Hepatic stellate cell (primary cell): ENCODE data around the gene NCAPD2.
A peak's percentile ranks its signal among the peaks of the same experiment; 100 is the strongest.
"Not testable (repeated sequence)": the region's sequence is repeated elsewhere in the genome, so short reads cannot be mapped to it uniquely, and the experiment has no call there.

Experiments
- DNase-seq: peaks from one replicate; pipeline ENCODE4 v3.0.0; 2011; ENCODE audit warnings: low spot score

The NCAPD2 gene

DNA sequence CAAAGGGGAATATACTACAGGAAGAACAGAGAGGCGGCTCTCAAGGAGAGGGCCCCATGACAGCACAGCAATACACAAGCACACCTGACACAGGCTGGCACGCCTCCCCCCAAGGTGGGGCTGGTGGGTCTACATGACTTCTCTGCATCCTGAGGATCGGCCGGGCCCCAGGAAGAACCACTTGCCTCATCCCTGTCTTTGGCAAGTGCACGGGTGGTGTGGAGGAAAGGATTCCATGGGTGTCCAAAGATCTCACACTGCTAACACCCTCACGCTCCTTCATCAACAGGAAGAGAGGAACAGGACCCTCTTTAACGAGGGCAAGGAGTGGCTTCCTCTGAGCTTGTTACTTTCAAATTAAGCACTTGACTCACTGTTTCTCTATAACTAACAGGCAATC is 30.7 kb upstream of the NCAPD2 start:
- DNase-seq = no peak

DNA sequence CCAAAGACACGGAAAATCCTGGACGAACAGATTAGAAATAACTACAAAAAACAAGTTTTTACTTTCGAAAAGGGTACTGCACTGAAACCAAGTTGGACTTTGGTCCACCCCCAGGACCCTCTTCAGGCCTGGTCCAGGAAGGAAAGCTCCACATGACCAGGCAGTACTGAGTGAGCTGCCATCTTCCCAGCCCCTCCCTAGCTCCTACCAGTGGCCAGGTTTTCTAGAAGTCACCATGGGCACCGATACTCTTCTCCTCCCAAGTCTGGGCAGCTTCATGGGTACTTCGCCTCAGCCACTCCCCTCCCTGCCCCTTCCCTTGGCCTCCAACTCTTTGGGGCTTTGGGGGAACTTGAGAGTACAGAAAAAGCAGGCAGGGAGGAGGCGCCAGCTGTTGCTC is 30.0 kb upstream of the NCAPD2 start:
- no peak for DNase-seq

DNA sequence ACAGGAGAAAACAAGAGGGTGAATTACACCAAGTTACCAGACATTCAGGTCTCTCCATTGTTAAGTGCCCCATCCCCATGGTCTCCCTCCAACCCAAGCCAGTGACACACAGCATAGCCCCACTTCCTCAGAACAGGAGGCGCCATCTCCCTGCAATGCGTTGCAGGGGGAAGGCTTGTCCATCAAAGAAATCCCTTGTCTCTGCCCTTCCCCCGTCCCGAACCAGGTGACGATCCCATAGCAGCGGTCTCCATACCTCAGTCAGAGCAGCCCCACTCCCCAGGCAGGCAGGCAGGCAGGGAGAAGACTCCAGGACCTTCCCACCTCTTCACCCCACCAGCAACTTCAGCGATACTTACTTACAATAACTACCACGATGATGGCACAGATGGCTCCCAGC is 29.4 kb upstream of the NCAPD2 start:
- DNase-seq = no peak

DNA sequence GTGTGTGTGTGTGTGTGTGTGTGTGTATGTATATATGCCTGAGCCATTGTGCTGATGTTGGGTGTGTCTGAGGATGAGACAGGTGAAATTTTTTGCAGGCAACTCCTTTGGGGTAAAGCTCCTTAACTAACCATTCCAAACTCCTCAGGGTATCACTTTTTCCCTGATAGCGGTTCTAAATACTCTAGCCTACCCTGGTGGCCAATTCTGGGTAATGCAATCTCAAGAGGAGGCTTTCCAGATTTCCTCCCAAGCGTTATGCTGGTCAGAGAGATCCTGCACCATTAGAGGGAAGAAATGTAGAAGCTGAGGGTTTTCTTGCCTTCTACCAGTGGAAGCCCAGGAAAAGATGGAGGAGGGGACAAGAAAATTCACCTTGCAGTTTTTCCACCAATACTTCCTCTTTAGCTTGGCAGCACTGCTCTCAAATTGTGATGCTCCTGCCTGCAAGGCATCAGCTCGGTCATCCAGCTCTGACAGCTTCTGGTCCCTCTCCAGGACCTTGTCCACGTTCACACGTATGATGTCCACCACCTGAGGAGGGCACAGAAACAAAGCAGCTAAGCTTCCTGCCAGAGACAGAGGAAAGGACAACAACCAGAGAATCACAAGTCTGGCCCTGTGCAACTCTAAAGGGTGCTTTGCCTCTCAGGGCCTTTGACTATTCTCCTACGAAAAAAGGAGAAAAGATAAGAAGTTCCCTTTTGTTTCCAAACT is 28.3 kb upstream of the NCAPD2 start:
- DNase-seq = peak; percentile 73

DNA sequence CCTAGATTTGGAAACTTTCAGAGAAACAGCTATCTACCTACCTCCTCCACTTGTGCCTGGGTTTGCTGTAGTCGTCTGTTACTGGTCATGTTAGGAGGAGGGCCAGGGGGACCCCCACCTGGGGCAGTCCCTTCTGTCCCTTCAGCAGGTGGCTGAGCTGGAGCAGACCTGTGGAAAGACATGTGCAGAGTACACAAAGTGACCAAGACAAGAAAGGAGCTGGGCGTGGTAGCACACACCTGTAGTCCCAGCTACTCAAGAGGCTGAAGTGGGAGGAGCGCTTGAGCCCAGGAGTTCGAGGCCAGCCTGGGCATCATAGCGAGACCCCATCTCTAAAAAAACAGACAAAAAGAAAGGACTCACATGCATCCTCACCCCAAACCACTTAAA is 27.7 kb upstream of the NCAPD2 start:
- DNase-seq = no peak

DNA sequence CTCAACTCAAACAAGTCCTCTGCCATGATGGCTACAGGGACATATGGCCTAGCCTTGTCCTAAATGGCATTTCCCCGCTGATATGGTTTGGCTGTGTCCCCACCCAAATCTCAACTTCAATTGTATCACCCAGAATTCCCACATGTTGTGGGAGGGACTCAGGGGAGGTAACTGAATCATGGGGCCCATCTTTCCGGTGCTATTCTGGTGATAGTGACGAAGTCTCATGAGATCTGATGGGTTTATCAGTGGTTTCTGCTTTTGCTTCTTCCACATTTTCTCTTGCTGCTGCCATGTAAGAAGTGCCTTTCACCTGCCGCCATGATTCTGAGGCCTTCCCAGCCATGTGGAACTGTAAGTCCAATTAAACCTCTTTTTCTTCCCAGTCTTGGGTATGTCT is 27.2 kb upstream of the NCAPD2 start:
- not testable (repeated sequence) for DNase-seq

DNA sequence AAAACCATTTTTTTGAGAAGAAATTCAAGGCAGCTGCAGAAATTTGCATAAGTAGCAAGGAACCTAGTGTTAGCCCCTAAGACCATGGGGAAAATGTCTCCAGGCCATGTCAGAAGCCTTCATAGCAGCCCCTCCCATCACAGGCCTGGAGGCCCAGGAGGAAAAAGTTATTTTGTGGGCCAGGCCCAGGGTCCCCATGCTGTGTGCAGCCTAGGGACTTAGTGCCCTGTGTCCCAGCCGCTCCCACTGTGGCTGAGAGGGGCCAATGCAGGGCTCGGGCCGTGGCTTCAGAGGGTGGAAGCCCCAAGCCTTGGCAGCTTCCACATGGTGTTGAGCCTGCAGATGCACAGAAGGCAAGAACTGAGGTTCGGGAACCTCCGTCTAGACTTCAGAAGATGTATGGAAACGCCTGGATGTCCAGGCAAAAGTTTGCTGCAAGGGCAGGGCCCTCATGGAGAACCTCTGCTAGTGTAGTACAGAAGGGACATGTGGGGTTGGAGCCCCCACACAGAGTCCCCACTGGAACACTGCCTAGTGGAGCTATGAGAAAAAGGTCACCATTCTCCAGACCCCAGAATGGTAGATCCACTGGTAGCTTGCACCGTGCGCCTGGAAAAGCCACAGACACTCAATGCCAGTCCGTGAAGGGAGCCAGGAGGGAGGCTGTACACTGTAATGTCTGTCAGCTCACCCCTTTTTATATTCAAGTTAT is 26.2 kb upstream of the NCAPD2 start:
- not testable (repeated sequence) for DNase-seq

DNA sequence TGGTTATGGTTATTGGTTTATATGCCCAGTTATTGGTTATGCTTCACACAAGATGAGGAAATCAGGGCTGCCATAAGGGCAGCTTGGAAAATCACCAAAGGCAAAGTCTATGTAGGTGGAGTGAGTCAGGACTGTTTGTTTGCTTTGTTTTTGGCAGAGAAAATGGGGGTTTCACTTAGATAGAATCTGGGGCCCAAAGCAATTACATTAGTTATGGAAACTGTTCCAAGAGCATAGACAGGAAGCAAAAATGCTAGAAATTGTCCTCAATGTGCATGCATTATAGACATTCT is 25.7 kb upstream of the NCAPD2 start:
- DNase-seq = no peak

DNA sequence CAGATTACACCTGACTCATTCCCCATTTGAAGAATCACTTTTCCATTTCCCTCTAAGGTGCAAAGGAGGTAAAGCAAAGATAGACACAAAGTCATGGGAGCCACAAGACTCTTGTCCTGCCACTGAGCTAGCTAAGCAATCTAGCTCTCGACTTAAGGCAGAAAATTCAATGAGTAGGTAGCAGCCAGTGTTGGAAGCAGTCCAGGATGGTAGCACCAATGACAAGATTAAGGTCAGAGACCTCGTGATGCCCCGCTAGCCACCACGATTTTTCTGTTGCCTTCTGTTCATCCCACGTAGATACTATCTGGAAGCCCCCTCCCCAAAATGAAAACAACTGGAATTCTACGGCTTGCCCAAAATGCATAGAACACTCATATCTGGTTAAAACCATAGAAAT is 24.8 kb upstream of the NCAPD2 start:
- DNase-seq = no peak

DNA sequence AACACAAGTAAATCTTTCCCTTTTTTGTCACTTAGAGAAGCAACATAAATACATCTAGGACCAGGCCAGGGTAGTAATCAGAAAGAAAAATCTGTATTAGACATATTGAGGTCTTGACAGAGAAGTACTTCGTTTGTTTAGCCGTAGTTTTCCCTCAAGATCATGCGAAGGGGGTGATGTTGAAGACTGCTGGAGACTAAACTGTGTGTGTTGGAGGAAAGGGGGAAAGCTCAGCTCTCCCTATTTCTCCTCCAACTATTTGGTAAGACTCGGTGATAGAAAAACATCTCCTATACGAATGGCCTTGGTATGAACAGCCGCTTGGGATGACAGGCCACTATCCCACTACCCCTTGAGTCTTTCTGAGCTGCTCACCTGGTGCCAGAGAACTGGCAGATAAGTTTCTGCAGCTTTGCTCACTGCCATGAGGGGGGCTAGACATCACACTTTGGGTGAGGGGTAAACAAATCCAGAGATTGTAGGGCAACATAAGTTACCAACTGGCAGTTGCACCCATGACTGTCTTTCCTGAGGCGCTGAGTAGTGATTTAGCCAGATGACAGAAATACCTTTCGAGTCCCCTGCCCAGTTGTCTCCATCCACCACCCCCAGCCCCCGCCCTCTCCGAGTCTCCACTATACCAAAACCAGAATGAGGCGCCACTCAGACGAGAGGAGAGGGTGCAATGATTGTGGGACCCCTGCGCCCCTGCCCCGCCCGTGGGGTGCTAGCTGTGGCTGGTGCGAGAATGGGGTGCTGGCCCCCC is 24.1 kb upstream of the NCAPD2 start:
- DNase-seq = peak; percentile 21

DNA sequence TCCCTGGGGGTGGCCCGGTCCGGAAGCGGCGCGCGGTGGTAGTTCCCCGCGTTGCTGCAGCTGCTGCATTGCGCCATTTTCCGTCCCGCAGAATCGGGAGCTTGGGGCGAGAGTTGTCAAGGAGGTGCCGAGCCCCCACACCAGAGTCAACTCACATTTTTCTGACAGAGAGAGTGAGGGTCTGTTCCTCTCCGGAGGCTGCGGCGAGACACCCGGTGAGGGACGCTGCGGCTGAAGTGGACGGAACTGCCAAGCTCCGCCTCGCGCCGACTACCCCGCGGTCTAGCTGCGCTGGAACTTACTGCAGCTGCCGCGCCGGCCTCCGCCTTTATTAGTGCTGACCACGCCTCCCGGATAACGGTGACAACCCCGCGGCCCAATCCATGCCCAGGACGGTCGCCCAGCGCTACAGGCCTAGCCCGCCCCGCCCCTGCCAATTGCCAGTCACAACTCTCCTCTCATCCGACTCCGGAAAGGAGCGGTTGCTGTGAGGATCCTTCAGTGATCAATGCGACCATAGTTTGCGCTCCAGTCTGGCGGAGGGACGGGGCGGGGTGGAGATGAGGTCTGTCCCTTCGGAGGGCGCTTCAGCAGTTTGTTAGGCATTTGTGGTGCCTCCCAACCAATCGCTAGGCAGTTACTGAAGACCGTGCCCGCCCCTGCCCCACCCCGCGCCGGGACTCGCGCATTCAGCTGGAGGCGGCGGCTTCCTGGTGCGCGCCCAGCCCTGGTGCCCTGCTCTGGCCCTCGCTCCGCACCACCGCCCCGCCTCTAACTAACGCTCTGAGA is 23.3 kb upstream of the NCAPD2 start, which contains the start of gene VAMP1:
Gene VAMP1, minus strand, starts transcription at position 303 of the 789 bp plus-strand sequence. Its CDS starts 146 bp downstream, at position 157.
- DNase-seq = peak; percentile 98

DNA sequence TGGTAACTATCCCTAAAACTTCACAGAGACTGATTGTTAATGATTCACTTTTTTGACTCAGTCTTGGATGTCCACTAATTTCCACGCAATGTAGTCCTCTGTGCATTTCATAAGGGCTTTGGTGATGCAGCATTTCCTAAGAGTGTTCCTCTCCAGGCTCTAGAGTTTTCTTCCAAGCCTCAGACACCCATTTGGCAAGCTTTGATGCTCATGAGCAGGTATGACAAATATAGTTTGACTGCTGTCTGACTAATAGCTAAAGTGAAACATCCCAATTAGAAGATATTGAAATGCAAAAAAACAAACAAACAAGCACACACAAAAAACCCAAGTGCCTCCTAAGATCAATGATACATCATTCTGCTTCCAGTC is 21.9 kb upstream of the NCAPD2 start:
- DNase-seq = no peak

DNA sequence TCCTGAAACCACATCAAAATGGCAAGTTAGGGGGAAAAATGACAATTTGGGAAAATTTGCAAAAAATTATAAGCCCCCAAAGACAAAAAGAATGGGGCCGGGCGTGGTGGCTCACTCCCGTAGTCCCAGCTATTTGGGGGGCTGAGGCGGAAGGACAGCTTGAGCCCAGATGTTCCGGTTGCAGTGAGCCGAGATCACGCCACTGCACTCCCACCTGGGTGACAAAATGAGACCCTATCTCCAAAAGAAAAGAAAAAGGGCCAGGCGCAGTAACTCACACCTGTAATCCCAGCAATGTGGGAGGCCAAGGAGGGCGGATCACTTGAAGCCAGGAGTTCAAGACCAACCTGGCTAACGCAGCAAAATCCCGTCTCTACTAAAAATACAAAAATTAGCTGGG is 21.4 kb upstream of the NCAPD2 start:
- no peak for DNase-seq

DNA sequence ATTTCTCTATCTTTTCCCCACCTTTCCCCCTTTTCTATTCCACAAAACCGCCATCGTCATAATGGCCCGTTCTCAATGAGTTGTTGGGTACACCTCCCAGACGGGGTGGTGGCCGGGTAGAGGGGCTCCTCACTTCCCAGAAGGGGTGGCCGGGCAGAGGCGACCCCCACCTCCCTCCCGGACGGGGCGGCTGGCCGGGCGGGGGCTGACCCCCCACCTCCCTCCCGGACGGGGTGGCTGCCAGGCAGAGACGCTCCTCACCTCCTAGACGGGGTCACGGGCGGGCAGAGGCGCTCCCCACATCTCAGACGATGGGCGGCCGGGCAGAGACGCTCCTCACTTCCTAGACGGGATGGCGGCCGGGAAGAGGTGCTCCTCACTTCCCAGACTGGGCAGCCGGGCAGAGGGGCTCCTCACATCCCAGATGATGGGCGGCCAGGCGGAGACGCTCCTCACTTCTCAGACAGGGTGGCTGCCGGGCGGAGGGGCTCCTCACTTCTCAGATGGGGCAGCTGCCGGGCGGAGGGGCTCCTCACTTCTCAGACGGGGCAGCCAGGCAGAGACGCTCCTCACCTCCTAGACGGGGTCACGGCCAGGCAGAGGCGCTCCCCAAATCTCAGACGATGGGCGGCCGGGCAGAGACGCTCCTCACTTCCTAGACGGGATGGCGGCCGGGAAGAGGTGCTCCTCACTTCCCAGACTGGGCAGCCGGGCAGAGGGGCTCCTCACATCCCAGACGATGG is 18.5 kb upstream of the NCAPD2 start:
- DNase-seq = not testable (repeated sequence)

DNA sequence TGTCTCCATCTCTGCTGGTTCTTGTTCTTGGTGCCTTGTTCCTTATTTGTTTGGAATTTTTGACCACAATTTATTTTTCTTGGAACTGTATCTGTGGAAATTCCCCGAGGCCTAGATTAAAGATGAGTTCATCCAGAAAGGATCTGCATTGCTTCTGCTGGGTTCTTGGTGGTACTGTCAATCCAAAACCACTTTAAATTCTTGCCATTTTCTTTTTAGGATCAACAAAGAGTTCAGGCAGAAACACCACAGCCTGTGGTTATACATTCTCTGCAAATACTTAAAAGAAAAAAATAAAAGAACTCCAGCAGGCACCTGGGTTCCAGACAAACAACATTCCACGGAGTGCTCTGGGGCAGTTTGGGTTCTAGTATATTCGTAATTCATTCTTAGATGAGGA is 17.4 kb upstream of the NCAPD2 start:
- peak; percentile 89 for DNase-seq

DNA sequence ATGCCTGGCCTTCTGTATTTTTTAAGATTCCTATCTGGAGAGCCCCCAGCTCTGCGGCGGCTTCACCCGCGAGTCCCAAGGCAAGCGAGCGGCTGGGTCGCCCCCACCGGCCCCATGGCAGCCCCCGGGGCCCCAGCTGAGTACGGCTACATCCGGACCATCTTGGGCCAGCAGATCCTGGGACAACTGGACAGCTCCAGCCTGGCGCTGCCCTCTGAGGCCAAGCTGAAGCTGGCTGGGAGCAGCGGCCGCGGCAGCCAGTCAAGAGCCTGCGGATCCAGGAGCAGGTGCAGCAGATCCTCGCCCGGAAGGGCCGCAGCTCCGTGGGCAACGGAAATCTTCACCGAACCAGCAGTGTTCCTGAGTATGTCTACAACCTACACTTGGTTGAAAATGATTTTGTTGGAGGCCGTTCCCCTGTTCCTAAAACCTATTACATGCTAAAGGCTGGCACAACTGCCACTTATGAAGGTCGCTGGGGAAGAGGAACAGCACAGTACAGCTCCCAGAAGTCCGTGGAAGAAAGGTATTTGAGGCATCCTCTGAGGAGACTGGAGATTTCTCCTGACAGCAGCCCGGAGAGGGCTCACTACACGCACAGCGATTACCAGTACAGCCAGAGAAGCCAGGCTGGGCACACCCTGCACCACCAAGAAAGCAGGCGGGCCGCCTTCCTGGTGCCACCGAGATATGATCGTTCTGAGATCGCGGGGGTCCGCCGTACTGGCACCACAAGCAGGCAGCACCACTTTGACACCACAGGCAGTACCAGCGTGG is 16.1 kb upstream of the NCAPD2 start:
- DNase-seq = not testable (repeated sequence)

DNA sequence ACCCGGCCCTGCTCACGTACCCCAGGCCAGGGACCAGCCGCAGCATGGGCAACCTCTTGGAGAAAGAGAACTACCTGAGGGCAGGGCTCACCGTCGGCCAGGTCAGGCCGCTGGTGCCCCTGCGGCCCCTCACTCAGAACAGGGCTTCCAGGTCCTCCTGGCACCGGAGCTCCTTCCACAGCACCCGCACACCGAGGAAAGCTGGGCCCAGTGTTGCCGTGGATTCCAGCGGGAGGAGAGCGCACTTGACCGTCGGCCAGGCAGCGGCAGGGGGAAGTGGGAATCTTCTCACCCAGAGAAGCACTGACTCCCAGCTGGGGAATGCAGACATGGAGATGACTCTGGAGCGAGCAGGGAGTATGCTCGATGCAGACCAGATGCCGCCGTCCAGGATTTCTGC is 15.5 kb upstream of the NCAPD2 start:
- no peak for DNase-seq

DNA sequence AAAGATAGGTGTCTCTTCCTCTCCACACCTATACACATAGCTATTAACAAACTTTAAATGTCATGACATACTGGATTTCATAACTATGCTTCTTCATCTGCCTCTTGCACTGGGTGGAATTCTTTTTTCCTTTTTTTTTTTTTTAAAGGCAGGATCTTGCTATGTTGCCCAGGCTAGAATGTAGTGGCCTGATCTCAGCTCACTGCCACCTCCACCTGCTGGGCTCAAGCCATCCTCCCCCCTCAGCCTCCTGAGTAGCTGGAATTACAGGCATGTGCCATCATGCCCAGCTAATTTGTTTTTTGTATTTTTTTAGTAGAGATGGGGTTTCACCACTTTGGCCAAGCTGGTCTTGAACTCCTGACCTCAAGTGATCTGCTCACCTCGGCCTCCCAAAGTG is 5.7 kb upstream of the NCAPD2 start:
- DNase-seq = no peak

DNA sequence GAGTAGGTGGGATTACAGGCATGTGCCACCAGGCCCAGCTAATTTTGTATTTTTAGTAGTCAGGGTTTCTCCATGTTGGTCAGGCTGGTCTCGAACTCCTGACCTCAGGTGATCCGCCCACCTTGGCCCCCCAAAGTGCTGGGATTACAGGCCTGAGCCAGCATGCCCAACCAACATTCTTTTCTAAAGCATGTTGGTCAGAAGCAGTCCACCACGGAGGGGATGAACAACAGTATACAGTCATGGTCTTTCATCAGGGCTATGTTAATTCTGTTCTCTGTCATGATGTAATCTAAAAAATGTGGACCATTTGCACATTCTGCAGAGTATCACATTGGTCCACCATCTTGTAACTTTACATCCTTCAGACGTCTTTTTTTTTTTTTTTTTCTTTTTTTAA is 4.5 kb upstream of the NCAPD2 start:
- no peak for DNase-seq

DNA sequence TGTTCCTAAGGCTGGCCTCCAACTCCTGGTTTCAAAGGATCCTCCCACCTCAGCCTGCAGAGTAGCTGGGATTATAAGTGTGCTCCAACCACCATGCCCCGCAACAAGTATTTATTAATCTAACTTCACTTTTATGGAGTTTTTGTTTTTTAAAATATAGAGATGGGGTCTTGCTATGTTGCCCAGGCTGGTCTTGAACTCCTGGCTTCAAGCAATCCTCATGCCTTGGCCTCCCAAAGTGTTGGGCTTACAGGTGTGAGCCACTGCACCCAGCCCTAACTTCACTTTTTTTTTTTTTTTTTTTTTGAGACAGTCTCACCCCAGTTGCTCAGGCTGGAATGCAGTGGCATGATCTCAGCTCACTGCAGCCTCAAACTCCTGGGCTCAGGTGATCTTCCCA is 3.2 kb upstream of the NCAPD2 start:
- DNase-seq = not testable (repeated sequence)
